WI38 (cell line): ENCODE measurements around the gene MYL2.

ENCODE experiments used
- H3K4me3 ChIP-seq: 2 replicates; pipeline ENCODE4 v1.5.1; 2011; ENCODE audit warnings: low read depth, mild to moderate bottlenecking, control low read depth, low read length
- TF ChIP-seq, protein P1 (sequence below): IDR thresholded peaks from 2 replicates; pipeline ENCODE4 v1.5.1; 2012; ENCODE audit warnings: low read depth, mild to moderate bottlenecking, control low read depth, low read length

Gene MYL2

GRCh38 chr12:110874781-110875180, 45.6 kb downstream of the MYL2 start:
- TF ChIP-seq, protein P1, sequence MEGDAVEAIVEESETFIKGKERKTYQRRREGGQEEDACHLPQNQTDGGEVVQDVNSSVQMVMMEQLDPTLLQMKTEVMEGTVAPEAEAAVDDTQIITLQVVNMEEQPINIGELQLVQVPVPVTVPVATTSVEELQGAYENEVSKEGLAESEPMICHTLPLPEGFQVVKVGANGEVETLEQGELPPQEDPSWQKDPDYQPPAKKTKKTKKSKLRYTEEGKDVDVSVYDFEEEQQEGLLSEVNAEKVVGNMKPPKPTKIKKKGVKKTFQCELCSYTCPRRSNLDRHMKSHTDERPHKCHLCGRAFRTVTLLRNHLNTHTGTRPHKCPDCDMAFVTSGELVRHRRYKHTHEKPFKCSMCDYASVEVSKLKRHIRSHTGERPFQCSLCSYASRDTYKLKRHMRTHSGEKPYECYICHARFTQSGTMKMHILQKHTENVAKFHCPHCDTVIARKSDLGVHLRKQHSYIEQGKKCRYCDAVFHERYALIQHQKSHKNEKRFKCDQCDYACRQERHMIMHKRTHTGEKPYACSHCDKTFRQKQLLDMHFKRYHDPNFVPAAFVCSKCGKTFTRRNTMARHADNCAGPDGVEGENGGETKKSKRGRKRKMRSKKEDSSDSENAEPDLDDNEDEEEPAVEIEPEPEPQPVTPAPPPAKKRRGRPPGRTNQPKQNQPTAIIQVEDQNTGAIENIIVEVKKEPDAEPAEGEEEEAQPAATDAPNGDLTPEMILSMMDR: no peak
- H3K4me3 ChIP-seq: no peak overlapping the region

- H3K4me3 ChIP-seq: no peak overlapping the region
- TF ChIP-seq, protein P1: no peak
These were observed 46.0 kb downstream of the MYL2 start for GRCh38 chr12:110874351-110874750.

- TF ChIP-seq, protein P1: no peak
- no peak overlapping the region for H3K4me3 ChIP-seq
These were observed 48.3 kb downstream of the MYL2 start for GRCh38 chr12:110872100-110872499.

- TF ChIP-seq, protein P1: no peak
- no peak overlapping the region for H3K4me3 ChIP-seq
These were observed 50.6 kb downstream of the MYL2 start for GRCh38 chr12:110869803-110870202.

DNA sequence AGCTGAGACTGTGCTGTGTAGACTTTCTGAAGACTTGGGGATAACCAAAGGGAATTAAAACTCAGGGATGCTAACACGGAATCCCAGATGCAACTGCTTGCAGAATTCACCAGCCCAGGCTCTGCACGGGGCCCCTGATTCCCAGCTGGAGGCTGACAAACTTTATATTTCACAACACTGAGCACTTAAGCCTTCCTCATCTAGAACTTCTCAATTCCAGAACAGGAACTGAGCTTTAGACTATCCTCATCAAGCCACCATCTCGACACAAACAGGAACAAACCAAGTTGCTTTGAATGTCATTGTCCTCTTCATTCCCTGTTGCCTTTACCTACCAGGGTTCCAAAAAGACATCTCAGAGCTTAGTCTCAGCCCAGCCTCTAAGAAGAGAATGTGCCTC, 51.4 kb downstream of the MYL2 start:
- TF ChIP-seq, protein P1: no peak
- no peak overlapping the region for H3K4me3 ChIP-seq

DNA sequence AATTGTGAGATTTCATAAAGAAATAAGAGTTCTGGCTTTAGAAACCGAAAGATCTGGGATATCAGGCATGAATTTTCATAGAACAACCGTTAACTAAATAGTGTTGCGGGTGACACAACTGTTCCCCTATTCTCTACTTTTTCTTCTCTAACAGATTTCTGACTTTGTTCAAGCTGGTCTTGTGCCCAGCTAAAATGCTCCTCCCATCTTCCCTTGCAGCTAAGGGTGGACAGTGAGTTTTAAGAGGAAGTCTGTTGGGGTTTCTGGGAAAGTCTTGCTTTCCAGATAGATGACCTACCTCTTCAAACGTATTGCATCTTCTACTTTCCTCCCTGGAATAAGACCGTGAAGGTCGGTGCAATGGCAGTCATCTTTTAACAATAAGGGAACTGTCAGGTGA, 54.9 kb downstream of the MYL2 start:
- TF ChIP-seq, protein P1: no peak
- H3K4me3 ChIP-seq: no peak overlapping the region

- TF ChIP-seq, protein P1: no peak
- H3K4me3 ChIP-seq: no peak overlapping the region
These were observed 57.2 kb downstream of the MYL2 start for GRCh38 chr12:110863161-110863560.
